GM21529 (cell line): ENCODE measurements around the gene PLEKHG3.

Experiments used
- ATAC-seq: cut with Tn5 transposase; IDR thresholded peaks from one replicate; pipeline ENCODE4 v1.9.1; 2021; ENCODE audit not compliant: unreplicated experiment

PLEKHG3 gene

DNA sequence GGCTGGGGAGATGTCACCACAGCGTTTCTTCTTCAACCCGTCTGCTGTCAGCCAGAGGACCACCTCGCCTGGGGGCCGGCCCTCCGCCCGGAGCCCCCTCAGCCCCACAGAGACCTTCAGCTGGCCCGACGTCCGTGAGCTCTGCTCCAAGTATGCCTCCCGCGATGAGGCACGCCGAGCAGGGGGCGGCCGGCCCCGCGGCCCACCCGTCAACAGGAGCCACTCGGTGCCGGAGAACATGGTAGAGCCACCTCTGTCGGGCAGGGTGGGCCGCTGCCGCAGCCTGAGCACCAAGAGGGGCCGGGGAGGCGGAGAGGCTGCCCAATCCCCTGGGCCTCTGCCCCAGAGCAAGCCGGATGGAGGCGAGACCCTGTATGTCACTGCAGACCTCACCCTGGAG lies 38.8 kb downstream of the PLEKHG3 start:
- ATAC-seq: no peak

DNA sequence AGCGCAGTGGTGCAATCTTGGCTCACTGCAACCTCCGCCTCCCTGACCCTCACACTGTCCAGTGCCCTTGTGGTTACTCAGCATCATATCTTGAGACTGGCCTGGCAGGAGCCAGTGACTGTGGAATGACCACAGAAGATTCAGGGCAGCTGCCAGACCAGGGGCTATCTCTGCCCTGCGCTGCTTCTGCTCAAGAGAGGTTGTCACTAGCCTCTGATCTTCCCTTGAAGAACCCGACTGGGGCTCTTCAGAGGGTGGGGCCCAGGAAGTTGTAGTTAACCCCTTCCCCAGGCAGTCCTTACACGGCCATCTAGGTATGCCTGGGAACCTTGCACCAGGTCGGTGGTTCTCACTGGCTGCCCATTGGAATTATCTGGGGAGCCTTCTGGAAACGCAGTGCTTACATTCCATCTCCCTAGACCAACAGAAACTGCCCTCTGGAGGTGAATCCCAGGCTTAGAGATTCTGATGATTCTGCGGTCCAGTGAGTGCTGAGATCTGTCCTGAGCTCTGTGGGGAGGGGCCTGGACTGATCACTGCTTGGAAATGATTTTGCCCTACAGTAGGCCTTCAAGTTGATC lies 41.4 kb downstream of the PLEKHG3 start:
- ATAC-seq: no peak

DNA sequence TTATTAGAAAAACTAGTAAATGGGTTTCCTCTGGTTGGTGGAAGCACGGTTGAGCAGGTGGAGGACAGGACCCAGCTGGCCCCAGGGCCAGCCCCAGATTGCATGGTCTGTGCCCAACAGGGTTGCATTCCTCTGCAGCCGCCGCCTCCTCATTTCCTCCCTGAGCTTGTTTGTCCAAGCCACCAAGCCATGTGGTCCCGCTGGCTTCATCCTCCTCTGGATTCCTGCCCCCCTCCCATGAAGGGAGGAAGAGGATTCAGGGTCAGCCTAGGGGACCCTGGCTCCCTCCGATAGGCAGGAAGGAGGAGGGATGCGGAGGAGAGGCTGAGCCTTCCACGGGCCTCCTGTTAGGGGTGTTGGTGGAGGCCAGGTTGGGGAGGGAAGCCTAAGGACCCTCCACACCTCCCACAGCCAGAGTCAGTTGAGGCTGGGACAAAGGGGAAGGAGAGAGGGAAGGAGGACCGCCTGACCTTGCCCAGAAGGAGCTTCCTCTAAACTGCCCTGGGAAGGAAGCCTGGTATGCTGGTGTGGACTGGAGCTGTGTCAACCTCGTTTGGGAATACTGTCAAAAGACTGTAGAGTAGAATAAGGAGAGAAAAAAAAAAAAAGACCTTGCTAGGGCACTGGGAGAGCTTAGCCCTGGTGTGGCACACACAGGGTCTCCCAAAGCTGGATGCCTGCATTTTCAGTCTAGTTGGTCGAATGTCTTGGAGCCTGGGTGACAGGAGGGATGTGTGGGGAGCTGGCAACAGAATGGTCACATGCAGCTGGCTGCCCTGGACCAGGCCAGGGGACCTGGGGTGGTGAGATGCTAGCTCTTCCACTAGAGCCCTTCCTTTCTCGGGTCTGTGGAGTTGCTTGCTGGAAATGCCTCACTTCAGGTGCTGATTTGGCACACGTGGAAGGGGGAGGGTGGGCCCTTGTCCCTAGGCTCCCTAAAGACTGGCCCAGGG lies 42.4 kb downstream of the PLEKHG3 start:
- ATAC-seq: no peak

DNA sequence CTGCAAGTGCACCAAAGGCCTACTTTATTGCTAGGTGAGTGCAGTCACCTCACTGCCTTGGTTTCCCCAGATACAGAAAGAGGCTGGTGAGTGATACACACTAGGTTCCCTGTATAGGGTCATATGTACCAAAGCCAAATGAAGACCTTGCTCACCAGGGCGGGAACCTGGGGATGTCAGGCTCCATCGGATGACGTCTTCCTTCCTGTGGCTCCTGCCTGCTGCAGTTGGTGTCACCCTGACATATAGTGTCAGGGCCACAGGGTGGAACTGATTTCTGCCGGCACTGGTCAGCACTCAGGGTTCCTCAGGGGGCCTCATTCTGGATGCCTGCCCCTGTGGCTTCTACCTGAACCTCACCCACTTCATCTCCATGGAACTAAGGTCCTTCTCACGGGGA lies 43.1 kb downstream of the PLEKHG3 start:
- no peak for ATAC-seq

DNA sequence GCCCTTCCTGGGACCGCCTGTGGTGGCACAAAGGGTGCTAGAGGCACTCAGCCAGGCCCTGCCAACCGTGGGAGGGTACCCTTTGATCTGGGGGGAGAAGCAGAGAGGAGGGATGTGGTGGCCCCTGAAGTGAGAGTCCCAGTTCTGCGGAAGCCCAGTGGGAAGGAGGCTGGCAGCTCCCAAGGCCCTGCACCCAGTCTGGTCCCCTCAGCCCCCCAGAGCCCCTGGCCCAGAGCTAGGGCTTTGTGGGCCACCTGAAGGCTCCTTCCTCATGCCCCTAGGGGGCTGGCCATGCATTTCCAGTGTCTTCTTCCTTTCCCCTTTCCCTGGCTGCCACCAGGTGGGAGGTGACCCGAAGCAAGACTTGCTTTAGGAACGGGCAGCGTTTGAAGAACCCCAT lies 44.3 kb downstream of the PLEKHG3 start:
- ATAC-seq: no peak

- ATAC-seq: no peak
Observed at GRCh38 chr14:64748995-64749714, 44.9 kb downstream of the PLEKHG3 start.

DNA sequence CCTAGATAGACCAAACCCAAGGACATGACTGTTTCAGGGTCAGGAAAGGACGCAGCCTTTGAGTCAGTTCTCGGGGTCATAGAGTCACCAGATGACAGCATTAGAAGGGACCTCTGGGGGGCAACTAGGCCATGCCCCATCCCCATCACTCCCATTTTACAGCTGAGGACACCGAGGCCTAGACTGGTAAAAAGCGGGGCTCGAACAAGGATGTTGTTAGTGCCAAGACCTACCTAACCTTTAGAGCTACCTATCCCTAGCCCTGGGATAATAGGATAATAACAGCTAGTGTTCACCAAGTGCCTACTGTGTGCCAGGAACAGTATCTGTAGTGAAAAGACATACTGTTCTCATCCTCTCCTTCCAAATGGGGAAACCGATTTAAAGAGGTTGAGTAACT lies 48.7 kb downstream of the PLEKHG3 start:
- ATAC-seq: no peak

GRCh38 chr14:64753374-64753773 lies 49.1 kb downstream of the PLEKHG3 start:
- ATAC-seq: no peak

- ATAC-seq: no peak
Observed at GRCh38 chr14:64753999-64754398, 49.8 kb downstream of the PLEKHG3 start.

- no peak for ATAC-seq
Observed at GRCh38 chr14:64754685-64755084, 50.5 kb downstream of the PLEKHG3 start.

- ATAC-seq: no peak
Observed at GRCh38 chr14:64755781-64756221, 51.6 kb downstream of the PLEKHG3 start.

DNA sequence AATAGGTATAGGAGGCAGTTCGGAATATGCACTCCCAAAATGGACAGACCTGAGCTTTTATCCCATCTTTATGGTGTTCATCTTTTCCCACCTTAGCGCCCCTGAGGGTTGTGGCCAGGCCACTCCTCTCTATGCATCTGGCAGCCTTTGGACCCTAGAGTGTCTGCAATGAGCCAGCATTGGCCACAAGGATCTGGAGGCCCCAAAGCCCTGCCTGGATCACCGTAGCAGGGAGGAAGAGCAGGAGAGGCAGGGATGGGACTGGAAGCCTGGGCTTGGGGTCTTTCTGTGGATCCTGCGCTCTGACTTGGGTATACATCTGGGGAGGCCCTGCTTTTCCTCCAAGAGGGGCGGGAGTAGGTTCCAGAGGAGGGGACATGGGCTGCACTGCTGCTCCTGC lies 52.5 kb downstream of the PLEKHG3 start:
- no peak for ATAC-seq

GRCh38 chr14:64757601-64758000 lies 53.4 kb downstream of the PLEKHG3 start:
- ATAC-seq: no peak

GRCh38 chr14:64758025-64758521 lies 53.8 kb downstream of the PLEKHG3 start:
- ATAC-seq: no peak

- ATAC-seq: no peak
Observed at GRCh38 chr14:64758691-64759554, 54.7 kb downstream of the PLEKHG3 start.

GRCh38 chr14:64759555-64759938 lies 55.3 kb downstream of the PLEKHG3 start:
- no peak for ATAC-seq

- no peak for ATAC-seq
Observed at GRCh38 chr14:64760146-64760755, 56.0 kb downstream of the PLEKHG3 start.

DNA sequence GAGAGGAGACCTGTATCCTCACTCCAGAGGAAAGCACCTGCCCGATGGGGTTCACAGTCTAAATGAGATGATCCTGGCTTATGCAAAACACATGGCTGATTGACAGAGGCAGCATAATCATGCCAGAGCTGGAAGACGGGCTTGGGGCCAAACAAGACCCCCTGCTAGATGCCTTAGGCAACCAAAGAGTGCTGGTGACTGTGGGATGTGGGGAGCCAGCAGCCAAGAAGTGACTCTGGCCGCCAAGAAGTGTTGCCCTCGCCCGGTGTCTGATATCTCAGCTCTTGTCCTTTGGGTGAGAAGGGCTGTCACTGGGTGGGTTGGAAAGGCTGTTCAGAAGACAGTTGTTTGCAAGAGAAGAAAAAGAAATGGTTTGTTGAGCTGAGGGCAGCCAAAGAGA lies 56.7 kb downstream of the PLEKHG3 start:
- ATAC-seq: no peak

GRCh38 chr14:64761441-64762043 lies 57.3 kb downstream of the PLEKHG3 start:
- no peak for ATAC-seq
